GM12891 (cell line): ENCODE data around the gene DZIP1.

ENCODE experiments used
- POLR2A ChIP-seq: IDR thresholded peaks from 2 replicates; pipeline ENCODE4 v1.6.1; 2011; ENCODE audit warnings: low read depth, low read length, control low read depth
- POLR2AphosphoS5 ChIP-seq: IDR thresholded peaks from 2 replicates; pipeline ENCODE4 v1.6.1; 2011; ENCODE audit warnings: low read depth, low read length, control low read depth
- POU2F2 ChIP-seq: IDR thresholded peaks from 2 replicates; pipeline ENCODE4 v1.6.1; 2011; ENCODE audit warnings: low read depth, mild to moderate bottlenecking, control low read depth, low read length, moderate library complexity
- SPI1 ChIP-seq: IDR thresholded peaks from 2 replicates; pipeline ENCODE4 v1.6.1; 2011; ENCODE audit warnings: low read depth, low read length, control low read depth
- TAF1 ChIP-seq: IDR thresholded peaks from 2 replicates; pipeline ENCODE4 v1.6.1; 2011; ENCODE audit warnings: low read depth, low read length, control low read depth

GRCh38 chr13:95608640-95609323, 35.7 kb downstream of the DZIP1 start:
- TF ChIP-seq POLR2A, result no peak
- no peak for TF ChIP-seq POLR2AphosphoS5
- TF ChIP-seq TAF1, result no peak
- no peak for TF ChIP-seq SPI1
- no peak for TF ChIP-seq POU2F2
